K562 (cell line): ENCODE results near the gene PIK3R2. TPM values are rescaled to one million over a fixed set of nuclear protein-coding genes. Genes with fewer than 3 reads are reported as not detected.
"Not testable (repeated sequence)": the region's sequence is repeated elsewhere in the genome, so short reads cannot be mapped to it uniquely, and the experiment has no call there.

Experiments used
- ATAC-seq: fragments of 200-7000 bp; cut with Tn5 transposase; 3 replicates; pipeline ENCODE4 v1.9.1; 2020; ENCODE audit warnings: moderate library complexity
- BruUV-seq: library from RNA; stranded (reverse); fragments of 400-500 nt; replicated peaks from 2 replicates; lab custom pipeline; 2021; lab: Mats Ljungman, UMichigan
- CTCF ChIA-PET: fragments of 300-600 bp; formaldehyde crosslinking; extraction: SDS; loops from one replicate; lab custom pipeline; 2021; ENCODE audit warnings: low intra/inter-chr PET ratio; lab: Yijun Ruan, JAX
- POLR2A ChIA-PET: fragments of 300-600, 350-650 bp; sonication (Branson Sonifier 250); formaldehyde crosslinking; extraction: SDS; loops from one replicate; lab custom pipeline; 2021; ENCODE audit warnings: antibody characterized with exemption, inconsistent platforms; lab: Yijun Ruan, JAX
- DNase-seq, 4 experiments: peaks; one replicate each; pipeline versions ENCODE4 v3.0.0 to v3.0.0-alpha.2; 2011 to 2018; ENCODE audit warnings: low spot score in 3 of 4, mixed read lengths in 3 of 4; ENCODE audit errors: extremely low read depth in 1 of 4
- FAIRE-seq: peaks from 2 replicates; lab custom pipeline; 2011; peaks lifted over from hg19 to GRCh38; lab: Jason Lieb, UNC
- H2AFZ ChIP-seq: 2 replicates; pipeline ENCODE4 v1.6.0; 2011; ENCODE audit warnings: low read depth, low read length, control low read depth, inconsistent platforms
- H3K27ac ChIP-seq: fragments of 200-600 bp; 3 replicates; pipeline ENCODE4 v1.8.0; 2011; ENCODE audit warnings: low read depth, mild to moderate bottlenecking, control low read depth, inconsistent platforms, low read length, moderate library complexity, mixed read lengths; ENCODE audit errors: extremely low read depth
- H3K27me3 ChIP-seq, 2 experiments: fragments of 300-600 bp in 1 of 2; 2 replicates in 1 of 2; 3 replicates in 1 of 2; pipeline versions ENCODE4 v1.6.0 to v1.8.0; 2011; ENCODE audit warnings: inconsistent platforms in 2 of 2, low read length in 2 of 2, mild to moderate bottlenecking in 1 of 2, mixed read lengths in 1 of 2, moderate library complexity in 1 of 2; ENCODE audit not compliant: control insufficient read depth in 2 of 2, insufficient read depth in 2 of 2
- H3K36me3 ChIP-seq: fragments of 300-600 bp; 3 replicates; pipeline ENCODE4 v1.8.0; 2011; ENCODE audit warnings: mild to moderate bottlenecking, low read length, inconsistent platforms; ENCODE audit not compliant: control insufficient read depth, insufficient read depth
- H3K4me1 ChIP-seq, 2 experiments: fragments of 200-600 bp in 1 of 2; replicated peaks in 1 of 2; 2 replicates in 1 of 2; 3 replicates in 1 of 2; pipeline versions ENCODE4 v1.5.1 to v1.8.0; 2011; ENCODE audit warnings: inconsistent platforms in 2 of 2, low read length in 2 of 2, mild to moderate bottlenecking in 1 of 2, mixed read lengths in 1 of 2, moderate library complexity in 1 of 2; ENCODE audit not compliant: control insufficient read depth in 2 of 2, insufficient read depth in 2 of 2
- H3K4me2 ChIP-seq: 2 replicates; pipeline ENCODE4 v1.6.1; 2011; ENCODE audit warnings: low read length, control low read depth, inconsistent platforms, mixed read lengths; ENCODE audit not compliant: insufficient read depth
- H3K4me3 ChIP-seq: fragments of 200-600 bp; sonication (generic), shearing (Covaris generic); 2 replicates; pipeline ENCODE4 v1.5.1; 2016; ENCODE audit warnings: control low read depth, inconsistent platforms
- H3K79me2 ChIP-seq: fragments of 200-600 bp; 3 replicates; pipeline ENCODE4 v1.8.0; 2011; ENCODE audit warnings: low read length, inconsistent platforms; ENCODE audit not compliant: control insufficient read depth, insufficient read depth
- H3K9ac ChIP-seq, 2 experiments: 2 replicates each; pipeline versions ENCODE4 v1.6.0 to v1.6.1; 2011; ENCODE audit warnings: low read depth in 2 of 2, low read length in 2 of 2, control low read depth in 1 of 2, inconsistent platforms in 1 of 2, mild to moderate bottlenecking in 1 of 2, mixed read lengths in 1 of 2; ENCODE audit not compliant: insufficient read depth in 1 of 2
- H3K9me1 ChIP-seq: one replicate; pipeline ENCODE4 v1.6.0; 2011; ENCODE audit warnings: inconsistent platforms, mild to moderate bottlenecking, low read length, moderate library complexity; ENCODE audit not compliant: control insufficient read depth, insufficient read depth
- H3K9me3 ChIP-seq: replicated peaks from 2 replicates; pipeline ENCODE4 v1.5.1; 2011; ENCODE audit warnings: low read depth, low read length, inconsistent platforms; ENCODE audit not compliant: control insufficient read depth, insufficient read depth
- H4K20me1 ChIP-seq: replicated peaks from 2 replicates; pipeline ENCODE4 v1.6.1; 2011; ENCODE audit warnings: low read length, inconsistent platforms, mixed read lengths; ENCODE audit not compliant: control insufficient read depth, insufficient read depth
- E2F8 ChIP-seq: fragments of 450-650 bp; IDR thresholded peaks from 2 replicates; pipeline ENCODE4 v1.7.1; 2018; ENCODE audit warnings: mild to moderate bottlenecking, low read depth; ENCODE audit not compliant: partially characterized antibody
- ELF4 ChIP-seq: fragments of 450-650 bp; formaldehyde crosslinking; IDR thresholded peaks from 2 replicates; pipeline ENCODE4 v1.4.0; 2022; ENCODE audit warnings: missing genetic modification characterization
- KDM1A ChIP-seq, 2 experiments: fragments of 450-650 bp; IDR thresholded peaks; 2 replicates each; pipeline ENCODE4 v1.6.1; 2016; ENCODE audit warnings: mild to moderate bottlenecking in 2 of 2
- RNF2 ChIP-seq: sonication (generic); IDR thresholded peaks from 2 replicates; pipeline ENCODE4 v1.6.1; 2016
- SMAD2 ChIP-seq: fragments of 150-350 bp; IDR thresholded peaks from 2 replicates; pipeline ENCODE4 v1.6.1; 2014; ENCODE audit warnings: low read depth, mild to moderate bottlenecking, low read length
- ZBTB33 ChIP-seq: sonication (generic); formaldehyde crosslinking; IDR thresholded peaks from 2 replicates; pipeline ENCODE4 v1.8.1; 2023; ENCODE audit warnings: mild to moderate bottlenecking, missing genetic modification reagents
- ZNF121 ChIP-seq: sonication (generic); formaldehyde crosslinking; conservative IDR thresholded peaks from 2 replicates; pipeline ENCODE4 v1.8.0; 2022; ENCODE audit warnings: missing genetic modification reagents
- WGBS: fragments of 100-300 bp; shearing (Covaris generic); methylation state at CpG from one replicate; pipeline ENCODE4 v1.1.6; 2016; ENCODE audit warnings: low coverage, mixed read lengths; ENCODE audit not compliant: insufficient coverage; ENCODE audit errors: missing lambda C conversion rate; 5-methylcytosine and 5-hydroxymethylcytosine counted together
- in situ Hi-C: fragments of 300-500 bp; cut with MboI; formaldehyde crosslinking; loops from 4 replicates; pipeline ENCODE4 v1.15.0; 2018; ENCODE audit warnings: inconsistent platforms, mixed read lengths
- intact Hi-C: fragments of 100-400 bp; cut with micrococcal nuclease; formaldehyde crosslinking; loops from 2 replicates; pipeline ENCODE4 v1.14.2; 2022
- polyA plus RNA-seq, 8 experiments: library from polyadenylated mRNA; depleted of rRNA in 4 of 8; stranded (reverse) in 5 of 8; unstranded in 3 of 8; fragments of >200 nt; fragmentation: Nextera tagmentation in 2 of 8; fragmentation: Illumina TruSeq in 1 of 8; extraction: Ambion mirVana in 2 of 8; extraction: Trizol in 1 of 8; gene quantifications; 2 replicates each; pipeline versions ENCODE4 v1.2.1 to v1.2.3, GENCODE V29; 2011 to 2014; ENCODE audit warnings: inconsistent platforms in 1 of 8, missing spikeins in 1 of 8
- total RNA-seq, 7 experiments: library from RNA; depleted of rRNA in 6 of 7; stranded (reverse); fragments of >200 nt in 6 of 7; fragmentation: Illumina TruSeq in 2 of 7; extraction: Trizol in 2 of 7; gene quantifications; 2 replicates each; pipeline versions ENCODE4 v1.2.1 to v1.2.3, GENCODE V29; 2011 to 2021; ENCODE audit warnings: low replicate concordance in 1 of 7

PIK3R2 gene
- total and polyA plus RNA-seq, 9 of the 15 experiments (the other 6 are each of a cell fraction or from before 2014, with no cell fraction given), result 0.39 to 37.9 (median 5.3) TPM

DNA sequence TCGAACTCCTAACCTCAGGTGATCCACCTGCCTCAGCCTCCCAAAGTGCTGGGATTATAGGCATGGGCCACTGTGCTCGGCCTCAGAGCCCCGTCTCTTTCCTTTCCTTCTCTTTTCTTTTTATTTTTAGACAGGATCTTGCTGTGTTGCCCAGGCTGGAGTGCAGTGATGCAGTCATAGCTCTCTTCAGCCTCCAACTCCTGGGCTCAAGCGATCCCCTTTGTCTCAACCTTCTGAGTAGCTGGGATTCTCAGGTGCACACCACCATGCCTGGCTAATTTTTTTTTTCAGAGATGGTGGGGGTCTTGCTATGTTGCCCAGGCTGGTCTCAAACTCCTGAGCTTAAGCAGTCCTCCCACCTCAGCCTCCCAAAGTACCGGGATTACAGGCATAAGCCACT is 56.9 kb downstream of the PIK3R2 start:
- H3K4me2 ChIP-seq, H3K79me2 ChIP-seq, H3K27me3 ChIP-seq, ATAC-seq, H3K9me1 ChIP-seq, H4K20me1 ChIP-seq, POLR2A ChIA-PET, H3K27ac ChIP-seq, H3K9me3 ChIP-seq, H3K36me3 ChIP-seq, H3K9ac ChIP-seq, H3K4me3 ChIP-seq, DNase-seq, BruUV-seq, H2AFZ ChIP-seq, FAIRE-seq: not testable (repeated sequence)
- WGBS, result 41% methylated on average over 4 of the region's 5 CpGs
- peaks cover 9 to 30% of the 10 kb centered on the region in 2 experiments; a peak in 4 of 5 replicates for H3K4me1 ChIP-seq
- intact Hi-C loops, result loop anchor here (5.0 kb wide), 1 partner anchor 117 kb away; no protein-coding TSS in a partner anchor
- CTCF ChIA-PET, result interaction anchor here (0.6 to 3.8 kb wide), 2 partner anchors 9 to 41 kb away, joined by 3 to 55 read pairs; no protein-coding TSS in a partner anchor
- TF ChIP-seq KDM1A (IDR thresholded peaks at IDR 0.05) (peak in 1 of 2 experiments; percentile 9; a peak in 1 of 4 replicates), ZNF121 (CRISPR knock-in tag) (peak; percentile 95)
- in situ Hi-C loops, result loop anchor here (5.0 kb wide), 2 partner anchors 42 to 192 kb away; no protein-coding TSS in a partner anchor

- DNase-seq, result peak in 1 of 4 experiments; percentile 4
- no peaks in the 10 kb centered on the region for H3K9me3 ChIP-seq
- TF ChIP-seq RNF2 (no peak), ZBTB33 (CRISPR knock-in tag) (peak; percentile 98), SMAD2 (no peak), E2F8 (no peak), ELF4 (CRISPR knock-in tag) (no peak)
- TF ChIP-seq, all 486 proteins: peak for 1
- H3K9me1 ChIP-seq, result no peaks in the 10 kb centered on the region
- ChIA-PET CTCF (no interaction called here), POLR2A (no interaction called here)
- peak overlapping the region in 1 of 2 experiments; percentile 55; a peak in 1 of 4 replicates for H3K9ac ChIP-seq
- in situ Hi-C loops, result loop anchor here (5.0 kb wide), 1 partner anchor 191 kb away; no protein-coding TSS in a partner anchor
- no peak overlapping the region for H3K4me2 ChIP-seq
- H3K27ac ChIP-seq, result no peak overlapping the region
- no peaks in the 10 kb centered on the region for H3K36me3 ChIP-seq
- no peak overlapping the region for H3K4me3 ChIP-seq
- BruUV-seq, result no TSS peak
- FAIRE-seq, result no peak
- no peaks in the 10 kb centered on the region; a peak in 1 of 5 replicates for H3K27me3 ChIP-seq
- no peak overlapping the region for H2AFZ ChIP-seq
- intact Hi-C loops, result no loop called here
- no peaks in the 10 kb centered on the region for H3K79me2 ChIP-seq
- no peaks in the 10 kb centered on the region for H4K20me1 ChIP-seq
- no peak for ATAC-seq
- 55% methylated on average over 14 of the region's 14 CpGs for WGBS
- H3K4me1 ChIP-seq, result peaks cover 4 to 16% of the 10 kb centered on the region in 2 experiments; a peak in 4 of 5 replicates
Observed at GRCh38 chr19:18211683-18212082, 58.7 kb downstream of the PIK3R2 start.
